ENCODE data around the gene ANKUB1. TPM values are rescaled to one million over a fixed set of nuclear protein-coding genes. Genes with fewer than 3 reads are reported as not detected.
A peak's percentile ranks its signal among the peaks of the same experiment; 100 is the strongest.
"Not testable (repeated sequence)": the region's sequence is repeated elsewhere in the genome, so short reads cannot be mapped to it uniquely, and the experiment has no call there.

The ANKUB1 gene
- total and polyA plus RNA-seq, 7 experiments from 2014 or later, result not detected

DNA sequence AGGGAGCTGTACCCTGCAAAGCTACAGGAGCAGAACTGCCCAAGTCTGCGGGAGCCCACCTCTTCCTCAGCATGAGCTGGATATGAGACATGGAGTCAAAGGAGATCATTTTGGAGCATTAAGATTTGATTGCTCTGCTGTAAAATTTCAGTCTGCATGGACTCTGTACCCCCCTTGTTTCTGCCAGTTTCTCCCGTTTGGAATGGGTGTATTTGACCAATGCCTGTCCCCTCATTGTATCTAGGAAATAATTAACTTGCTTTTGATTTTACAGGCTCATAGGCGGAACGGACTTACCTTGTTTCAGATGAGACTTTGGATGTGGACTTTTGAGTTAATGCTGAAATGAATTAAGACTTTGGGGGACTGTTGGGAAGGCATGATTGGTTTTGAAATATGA, 39.0 kb upstream of the ANKUB1 start:
- H3K9me3 ChIP-seq (ENCODE audit: control insufficient read depth in 2 of 3, low read length in 3 of 3), result peaks cover 0 to 34% (median 13%) of the 10 kb centered on the region in 3 experiments
- POLR2A ChIA-PET, result interaction anchor here (0.9 kb wide), 1 partner anchor 17 kb away, joined by 3 read pairs; no protein-coding TSS in a partner anchor
- peaks cover 10 to 55% (median 48%) of the 10 kb centered on the region in 5 donors for H3K36me3 Mint-ChIP-seq
- no peaks in the 10 kb centered on the region for H3K27me3 Mint-ChIP-seq
- H3K36me3 ChIP-seq (ENCODE audit: control insufficient read depth in 2 of 3, insufficient read depth in 3 of 3, low read length in 3 of 3), result no peaks in the 10 kb centered on the region
- H3K9me3 Mint-ChIP-seq, result peaks cover 6 to 70% (median 36%) of the 10 kb centered on the region in 11 donors
- H3K4me3 Mint-ChIP-seq, result no peak overlapping the region
- intact Hi-C loops (cut with micrococcal nuclease), result no loop called here
- H3K4me1 ChIP-seq (ENCODE audit: control insufficient read depth in 2 of 2, insufficient read depth in 2 of 2, low read length in 2 of 2), result no peaks in the 10 kb centered on the region
- CTCF ChIA-PET, result no interaction called here
- no peak overlapping the region for H3K27ac Mint-ChIP-seq
- no peak for DNase-seq
- H3K4me1 Mint-ChIP-seq, result peaks cover 0 to 24% (median 8%) of the 10 kb centered on the region in 7 donors
- no peak overlapping the region for H3K4me3 ChIP-seq (ENCODE audit: low read length)
- no peaks in the 10 kb centered on the region for H3K27me3 ChIP-seq (ENCODE audit: control insufficient read depth in 2 of 2, insufficient read depth in 2 of 2, low read length in 2 of 2)
- no peak for ATAC-seq
- H3K27ac ChIP-seq (ENCODE audit: low read depth, low read length), result no peak overlapping the region

DNA sequence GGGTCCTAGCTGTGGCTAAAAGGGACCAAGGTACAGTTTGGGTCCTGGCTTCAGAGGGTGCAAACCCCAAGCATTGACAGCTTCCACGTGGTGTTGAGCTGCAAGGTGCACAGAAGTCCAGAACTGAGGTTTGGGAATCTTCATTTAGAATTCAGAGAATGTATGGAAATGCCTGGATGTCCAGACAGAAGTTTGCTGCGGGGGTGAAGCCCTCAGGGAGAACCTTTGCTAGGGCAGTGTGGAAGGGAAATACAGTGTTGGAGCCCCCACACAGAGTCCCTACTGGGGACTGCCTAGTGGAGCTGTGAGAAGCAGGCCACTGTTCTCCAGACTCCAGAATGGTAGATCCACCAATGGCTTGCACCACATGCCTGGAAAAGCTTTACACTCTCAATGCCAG, 38.5 kb upstream of the ANKUB1 start:
- H3K4me1 Mint-ChIP-seq, result peaks cover 0 to 29% (median 12%) of the 10 kb centered on the region in 7 donors

DNA sequence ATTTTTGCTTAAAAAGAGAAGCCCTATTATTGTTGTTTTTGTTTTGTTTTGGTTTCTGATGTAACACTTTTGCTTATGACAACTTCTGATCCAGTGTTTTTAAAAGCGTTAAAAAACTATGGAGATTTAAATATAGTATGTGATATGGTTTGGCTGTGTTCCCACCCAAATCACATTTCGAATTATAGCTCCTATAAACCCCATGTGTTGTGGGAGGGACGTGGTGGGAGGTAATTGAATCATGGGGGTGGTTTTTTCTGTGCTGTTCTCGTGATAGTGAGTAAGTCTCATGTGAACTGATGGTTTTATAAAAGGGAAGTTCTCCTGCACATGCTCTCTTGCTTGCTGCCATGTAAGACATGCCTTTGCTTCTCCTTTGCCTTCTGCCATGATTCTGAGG, 37.3 kb upstream of the ANKUB1 start:
- H3K9me3 Mint-ChIP-seq, result peaks cover 4 to 53% (median 28%) of the 10 kb centered on the region in 11 donors
- H3K27me3 ChIP-seq (ENCODE audit: control insufficient read depth in 2 of 2, insufficient read depth in 2 of 2, low read length in 2 of 2); H3K4me3 ChIP-seq (ENCODE audit: low read length); H3K4me1 ChIP-seq (ENCODE audit: control insufficient read depth in 2 of 2, insufficient read depth in 2 of 2, low read length in 2 of 2); H3K36me3 ChIP-seq (ENCODE audit: control insufficient read depth in 2 of 3, insufficient read depth in 3 of 3, low read length in 3 of 3); ATAC-seq; CTCF ChIA-PET; H3K27ac ChIP-seq (ENCODE audit: low read depth, low read length); H3K4me3 Mint-ChIP-seq; DNase-seq; intact Hi-C loops (cut with micrococcal nuclease); H3K27me3 Mint-ChIP-seq; H3K27ac Mint-ChIP-seq: not testable (repeated sequence)
- peaks cover 8 to 45% (median 41%) of the 10 kb centered on the region in 5 donors for H3K36me3 Mint-ChIP-seq
- peaks cover 0 to 34% (median 13%) of the 10 kb centered on the region in 3 experiments for H3K9me3 ChIP-seq (ENCODE audit: control insufficient read depth in 2 of 3, low read length in 3 of 3)
- POLR2A ChIA-PET, result interaction anchor here (0.7 kb wide), 1 partner anchor 718 kb away, joined by 5 read pairs; no protein-coding TSS in a partner anchor
- peaks cover 0 to 32% (median 17%) of the 10 kb centered on the region in 7 donors for H3K4me1 Mint-ChIP-seq

More for the DNA sequence above, 38.5 kb upstream of the ANKUB1 start:
- H3K4me1 ChIP-seq (ENCODE audit: control insufficient read depth in 2 of 2, insufficient read depth in 2 of 2, low read length in 2 of 2), result no peaks in the 10 kb centered on the region
- ATAC-seq (no peak), DNase-seq (no peak)
- H3K36me3 ChIP-seq (ENCODE audit: control insufficient read depth in 2 of 3, insufficient read depth in 3 of 3, low read length in 3 of 3), result no peaks in the 10 kb centered on the region
- intact Hi-C loops (cut with micrococcal nuclease), result no loop called here
- H3K27me3 ChIP-seq (ENCODE audit: control insufficient read depth in 2 of 2, insufficient read depth in 2 of 2, low read length in 2 of 2), result no peaks in the 10 kb centered on the region
- H3K27ac ChIP-seq (ENCODE audit: low read depth, low read length), result no peak overlapping the region
- peaks cover 0 to 34% (median 13%) of the 10 kb centered on the region in 3 experiments for H3K9me3 ChIP-seq (ENCODE audit: control insufficient read depth in 2 of 3, low read length in 3 of 3)
- H3K27me3 Mint-ChIP-seq, result no peaks in the 10 kb centered on the region
- ChIA-PET CTCF (no interaction called here), POLR2A (interaction anchor here (0.9 kb wide), 1 partner anchor 17 kb away, joined by 3 read pairs; no protein-coding TSS in a partner anchor)
- H3K27ac Mint-ChIP-seq, result no peak overlapping the region
- peaks cover 10 to 51% (median 45%) of the 10 kb centered on the region in 5 donors for H3K36me3 Mint-ChIP-seq
- no peak overlapping the region for H3K4me3 Mint-ChIP-seq
- H3K9me3 Mint-ChIP-seq, result peaks cover 6 to 66% (median 35%) of the 10 kb centered on the region in 11 donors
- H3K4me3 ChIP-seq (ENCODE audit: low read length), result no peak overlapping the region

DNA sequence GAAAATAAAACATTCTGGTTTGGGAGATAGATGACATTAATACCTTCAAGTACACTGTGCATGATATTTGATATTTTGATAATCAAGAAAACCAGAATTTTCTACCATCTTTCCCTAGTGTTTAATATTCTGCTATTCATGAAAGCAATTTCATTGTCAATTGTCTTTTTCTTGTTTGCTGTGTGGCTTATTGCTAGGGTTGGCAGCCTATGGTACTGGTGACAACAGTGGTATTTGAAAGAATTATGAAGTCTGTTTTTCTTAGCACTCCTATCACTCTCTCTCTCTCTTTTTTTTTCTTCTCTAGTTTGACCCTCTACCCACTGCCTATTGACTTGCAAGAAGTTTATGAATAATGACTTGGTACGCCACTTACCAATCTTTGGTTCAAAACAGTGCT, 36.0 kb upstream of the ANKUB1 start:
- Histone ChIP-seq H3K27ac (ENCODE audit: low read depth, low read length) (no peak overlapping the region), H3K9me3 (ENCODE audit: control insufficient read depth in 2 of 3, low read length in 3 of 3) (peaks cover 0 to 23% (median 11%) of the 10 kb centered on the region in 3 experiments), H3K4me1 (ENCODE audit: control insufficient read depth in 2 of 2, insufficient read depth in 2 of 2, low read length in 2 of 2) (no peaks in the 10 kb centered on the region), H3K27me3 (ENCODE audit: control insufficient read depth in 2 of 2, insufficient read depth in 2 of 2, low read length in 2 of 2) (no peaks in the 10 kb centered on the region), H3K4me3 (ENCODE audit: low read length) (no peak overlapping the region), H3K36me3 (ENCODE audit: control insufficient read depth in 2 of 3, insufficient read depth in 3 of 3, low read length in 3 of 3) (no peaks in the 10 kb centered on the region)
- ChIA-PET CTCF (no interaction called here), POLR2A (no interaction called here)
- peaks cover 6 to 49% (median 44%) of the 10 kb centered on the region in 5 donors for H3K36me3 Mint-ChIP-seq
- no peak for ATAC-seq
- H3K9me3 Mint-ChIP-seq, result peaks cover 3 to 45% (median 20%) of the 10 kb centered on the region in 11 donors
- H3K4me1 Mint-ChIP-seq, result peaks cover 2 to 39% (median 22%) of the 10 kb centered on the region in 7 donors
- peak overlapping the region in 1 of 9 donors; percentile 32 for H3K27ac Mint-ChIP-seq
- H3K27me3 Mint-ChIP-seq, result no peaks in the 10 kb centered on the region
- intact Hi-C loops (cut with micrococcal nuclease), result no loop called here
- DNase-seq, result no peak
- H3K4me3 Mint-ChIP-seq, result no peak overlapping the region

DNA sequence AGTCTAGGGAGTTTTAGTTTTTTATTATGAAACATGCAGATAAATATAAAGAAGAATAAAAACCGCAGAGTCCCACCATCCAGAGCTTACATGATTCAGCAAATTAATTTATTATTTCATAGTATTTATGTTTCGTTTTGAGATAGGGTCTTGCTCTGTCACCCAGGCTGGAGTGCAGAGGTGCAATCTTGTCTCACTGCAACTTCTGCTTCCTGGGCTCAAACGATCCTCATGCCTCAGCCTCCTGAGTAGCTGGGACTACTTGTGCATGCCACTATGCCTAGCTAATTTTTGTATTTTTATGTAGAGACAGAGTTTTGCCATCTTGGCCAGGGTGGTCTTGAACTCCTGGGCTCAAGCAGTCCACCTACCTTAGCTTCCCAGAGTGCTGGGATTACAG, 34.3 kb upstream of the ANKUB1 start:
- Mint-ChIP-seq H3K27me3 (no peaks in the 10 kb centered on the region), H3K4me1 (peaks cover 2 to 57% (median 37%) of the 10 kb centered on the region in 7 donors), H3K9me3 (peaks cover 2 to 31% (median 12%) of the 10 kb centered on the region in 11 donors), H3K4me3 (no peak overlapping the region), H3K27ac (peak overlapping the region in 2 of 9 donors; percentile 2 to 59), H3K36me3 (peaks cover 6 to 47% (median 44%) of the 10 kb centered on the region in 5 donors)
- H3K4me1 ChIP-seq (ENCODE audit: control insufficient read depth in 2 of 2, insufficient read depth in 2 of 2, low read length in 2 of 2), result no peaks in the 10 kb centered on the region
- ATAC-seq, result no peak
- H3K9me3 ChIP-seq (ENCODE audit: control insufficient read depth in 2 of 3, low read length in 3 of 3), result peaks cover 0 to 10% (median 6%) of the 10 kb centered on the region in 3 experiments
- no peaks in the 10 kb centered on the region for H3K36me3 ChIP-seq (ENCODE audit: control insufficient read depth in 2 of 3, insufficient read depth in 3 of 3, low read length in 3 of 3)
- intact Hi-C loops (cut with micrococcal nuclease), result no loop called here
- ChIA-PET POLR2A (interaction anchor here (1.0 kb wide), 1 partner anchor 13 kb away, joined by 3 read pairs; the partner anchor contains the start of gene RNF13), CTCF (interaction anchor here (1.2 kb wide), 1 partner anchor 18 kb away, joined by 5 read pairs; no protein-coding TSS in a partner anchor)
- no peak for DNase-seq
- H3K27ac ChIP-seq (ENCODE audit: low read depth, low read length), result no peak overlapping the region
- no peaks in the 10 kb centered on the region for H3K27me3 ChIP-seq (ENCODE audit: control insufficient read depth in 2 of 2, insufficient read depth in 2 of 2, low read length in 2 of 2)
- H3K4me3 ChIP-seq (ENCODE audit: low read length), result no peak overlapping the region

DNA sequence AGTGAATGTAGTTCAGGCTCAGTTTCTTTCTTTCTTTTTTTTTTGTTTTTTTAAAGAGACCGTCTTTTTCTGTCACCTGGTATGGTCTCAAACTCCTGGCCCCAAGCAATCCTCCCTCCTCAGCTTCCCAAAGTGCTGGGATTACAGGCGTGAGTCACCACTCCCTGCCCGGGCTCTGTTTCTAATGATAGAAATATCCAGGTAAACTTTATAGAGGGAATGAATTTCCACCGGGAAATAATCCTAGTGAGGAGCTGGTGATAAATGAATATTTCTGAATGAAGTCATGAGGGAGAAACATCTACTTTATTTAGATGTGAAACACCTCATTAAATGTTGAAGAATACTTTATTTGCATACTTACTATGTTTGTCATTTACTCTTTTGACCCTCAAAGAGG, 27.8 kb upstream of the ANKUB1 start:
- peak overlapping the region in 2 of 10 donors; percentile 30 to 45 for H3K4me3 Mint-ChIP-seq
- DNase-seq, result no peak
- peaks cover 0 to 42% (median 30%) of the 10 kb centered on the region in 5 donors for H3K36me3 Mint-ChIP-seq
- no peak for ATAC-seq
- H3K27ac ChIP-seq (ENCODE audit: low read depth, low read length), result no peak overlapping the region
- no peaks in the 10 kb centered on the region for H3K27me3 ChIP-seq (ENCODE audit: control insufficient read depth in 2 of 2, insufficient read depth in 2 of 2, low read length in 2 of 2)
- ChIA-PET POLR2A (interaction anchor here (0.6 kb wide), 1 partner anchor 618 kb away, joined by 4 read pairs; no protein-coding TSS in a partner anchor), CTCF (interaction anchor here (0.7 to 1.4 kb wide), 2 partner anchors 11 to 12 kb away, joined by 3 read pairs; no protein-coding TSS in a partner anchor)
- intact Hi-C loops (cut with micrococcal nuclease), result no loop called here
- no peaks in the 10 kb centered on the region for H3K9me3 ChIP-seq (ENCODE audit: control insufficient read depth in 2 of 3, low read length in 3 of 3)
- H3K9me3 Mint-ChIP-seq, result peaks cover 0 to 14% (median 2%) of the 10 kb centered on the region in 11 donors
- peaks cover 30 to 89% (median 82%) of the 10 kb centered on the region in 7 donors for H3K4me1 Mint-ChIP-seq
- H3K27me3 Mint-ChIP-seq, result no peaks in the 10 kb centered on the region
- peak overlapping the region in 1 of 9 donors; percentile 19 for H3K27ac Mint-ChIP-seq
- H3K4me1 ChIP-seq (ENCODE audit: control insufficient read depth in 2 of 2, insufficient read depth in 2 of 2, low read length in 2 of 2), result peaks cover 0 to 21% of the 10 kb centered on the region in 2 donors
- H3K4me3 ChIP-seq (ENCODE audit: low read length), result no peak overlapping the region
- H3K36me3 ChIP-seq (ENCODE audit: control insufficient read depth in 2 of 3, insufficient read depth in 3 of 3, low read length in 3 of 3), result no peaks in the 10 kb centered on the region
